ENCODE measurements around the gene GID8. TPM values are rescaled to one million over a fixed set of nuclear protein-coding genes. Genes with fewer than 3 reads are reported as not detected.
A peak's percentile ranks its signal among the peaks of the same experiment; 100 is the strongest.

GID8 gene
- total and polyA plus RNA-seq, 8 donors = 10.8 to 39.3 (median 15.5) TPM

GRCh38 chr20:62925420-62926228, 12.3 kb upstream of the GID8 start:
- DNase-seq = peak; percentile 45 to 69
- Histone ChIP-seq H3K9me3 (no peaks in the 10 kb centered on the region), H3K4me3 (peak overlapping the region; percentile 76 to 95 (median 93)), H3K27ac (peak overlapping the region; percentile 92 to 99 (median 98)), H3K4me1 (peaks cover 73 to 88% (median 83%) of the 10 kb centered on the region in 4 donors), H3K36me3 (no peaks in the 10 kb centered on the region), H3K27me3 (no peaks in the 10 kb centered on the region)
- WGBS, 5 donors = 0 to 1% (median 0%) methylated on average over 49 to 63 of the region's 63 CpGs
- intact Hi-C loops (cut with DNase I; ENCODE audit: low total_unique reads) = no loop called here
- TF ChIP-seq EP300 (IDR thresholded peaks at IDR 0.05) (no peak), POLR2AphosphoS5 (IDR thresholded peaks at IDR 0.05) (no peak), POLR2A (IDR thresholded peaks at IDR 0.05) (no peak)
- TF ChIP-seq, protein P1, sequence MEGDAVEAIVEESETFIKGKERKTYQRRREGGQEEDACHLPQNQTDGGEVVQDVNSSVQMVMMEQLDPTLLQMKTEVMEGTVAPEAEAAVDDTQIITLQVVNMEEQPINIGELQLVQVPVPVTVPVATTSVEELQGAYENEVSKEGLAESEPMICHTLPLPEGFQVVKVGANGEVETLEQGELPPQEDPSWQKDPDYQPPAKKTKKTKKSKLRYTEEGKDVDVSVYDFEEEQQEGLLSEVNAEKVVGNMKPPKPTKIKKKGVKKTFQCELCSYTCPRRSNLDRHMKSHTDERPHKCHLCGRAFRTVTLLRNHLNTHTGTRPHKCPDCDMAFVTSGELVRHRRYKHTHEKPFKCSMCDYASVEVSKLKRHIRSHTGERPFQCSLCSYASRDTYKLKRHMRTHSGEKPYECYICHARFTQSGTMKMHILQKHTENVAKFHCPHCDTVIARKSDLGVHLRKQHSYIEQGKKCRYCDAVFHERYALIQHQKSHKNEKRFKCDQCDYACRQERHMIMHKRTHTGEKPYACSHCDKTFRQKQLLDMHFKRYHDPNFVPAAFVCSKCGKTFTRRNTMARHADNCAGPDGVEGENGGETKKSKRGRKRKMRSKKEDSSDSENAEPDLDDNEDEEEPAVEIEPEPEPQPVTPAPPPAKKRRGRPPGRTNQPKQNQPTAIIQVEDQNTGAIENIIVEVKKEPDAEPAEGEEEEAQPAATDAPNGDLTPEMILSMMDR (IDR thresholded peaks at IDR 0.05) = no peak

DNA sequence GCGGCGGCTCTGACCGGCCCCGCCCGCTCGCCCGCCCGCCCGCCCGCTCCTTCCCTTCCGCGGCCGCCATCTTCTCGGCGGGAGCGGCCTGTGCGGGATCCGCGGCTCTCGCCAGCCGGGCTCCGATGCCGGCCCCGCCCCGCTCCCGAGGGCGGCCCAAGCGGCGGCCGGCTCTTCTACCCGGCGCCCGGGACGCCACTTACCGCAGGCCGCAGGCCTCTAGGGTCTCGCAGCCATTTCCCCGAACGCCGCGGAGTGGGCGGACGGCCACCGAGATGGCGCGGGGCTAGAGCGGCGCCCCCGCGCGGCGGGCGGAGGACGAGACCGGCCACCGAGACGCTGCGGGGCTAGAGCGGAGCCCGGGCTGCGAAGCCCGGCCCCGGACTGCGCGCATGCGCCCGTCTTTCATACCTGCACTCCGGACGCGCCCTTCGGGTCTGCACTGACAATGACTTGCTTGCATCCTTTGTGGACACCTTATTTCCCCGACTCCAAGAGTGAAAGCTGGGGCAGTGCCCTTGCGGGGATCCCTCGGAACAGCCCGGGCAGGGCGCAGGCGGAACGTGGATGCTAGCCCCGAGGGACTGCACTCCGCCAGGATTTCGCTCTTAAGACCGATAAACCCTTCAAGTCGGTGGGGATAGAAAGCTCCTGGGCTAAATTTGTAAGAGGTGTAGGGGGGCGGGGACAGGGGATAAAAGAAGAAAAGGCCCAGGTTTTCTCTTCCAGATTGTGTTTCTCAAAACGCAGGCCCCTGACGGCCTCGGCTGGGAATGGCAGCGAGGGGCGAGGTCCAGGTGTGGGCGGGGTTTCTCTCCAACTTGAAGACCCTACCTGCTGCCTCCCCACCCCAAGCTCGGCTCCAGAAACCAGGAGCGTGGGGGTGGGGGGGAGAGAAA, 11.5 kb upstream of the GID8 start, which contains the start of gene DIDO1:
DIDO1 (minus strand) TSS at position 277 of the 899 bp plus-strand sequence.
- intact Hi-C loops (cut with DNase I; ENCODE audit: low total_unique reads) = no loop called here
- H3K4me1 ChIP-seq = peaks cover 64 to 82% (median 76%) of the 10 kb centered on the region in 4 donors

GRCh38 chr20:62927128-62927705, 10.7 kb upstream of the GID8 start:
- H3K36me3 ChIP-seq = no peaks in the 10 kb centered on the region
- WGBS, 5 donors = 67 to 77% (median 70%) methylated on average over 12 of the region's 12 CpGs
- H3K27me3 ChIP-seq = no peaks in the 10 kb centered on the region
- TF ChIP-seq, protein P1 (IDR thresholded peaks at IDR 0.05) = no peak
- TF ChIP-seq POLR2A (IDR thresholded peaks at IDR 0.05) (no peak), POLR2AphosphoS5 (IDR thresholded peaks at IDR 0.05) (no peak), EP300 (IDR thresholded peaks at IDR 0.05) (no peak)
- H3K4me3 ChIP-seq = peak overlapping the region; percentile 76 to 95 (median 93)
- no peak for DNase-seq
- H3K9me3 ChIP-seq = no peaks in the 10 kb centered on the region
- intact Hi-C loops (cut with DNase I; ENCODE audit: low total_unique reads) = no loop called here
- peak overlapping the region; percentile 92 to 99 (median 98) for H3K27ac ChIP-seq
- H3K4me1 ChIP-seq = peaks cover 59 to 79% (median 71%) of the 10 kb centered on the region in 4 donors

More for the DNA sequence above, 11.5 kb upstream of the GID8 start, which contains the start of gene DIDO1:
- H3K27me3 ChIP-seq = no peaks in the 10 kb centered on the region
- WGBS, 5 donors = 1 to 4% (median 1%) methylated on average over 45 to 92 of the region's 92 CpGs
- peak within 1 kb of the TSS; percentile 92 to 99 (median 98) for H3K27ac ChIP-seq
- DNase-seq = peak; percentile 92 to 97
- TF ChIP-seq POLR2AphosphoS5 (IDR thresholded peaks at IDR 0.05) (peak; percentile 57 to 87 (median 82)), EP300 (IDR thresholded peaks at IDR 0.05) (no peak), POLR2A (IDR thresholded peaks at IDR 0.05) (peak in 1 of 4 donors; percentile 28)
- TF ChIP-seq, protein P1 (IDR thresholded peaks at IDR 0.05) = peak in 5 of 7 experiments; percentile 22 to 86 (median 84)
- no peaks in the 10 kb centered on the region for H3K36me3 ChIP-seq
- peak within 1 kb of the TSS; percentile 76 to 95 (median 93) for H3K4me3 ChIP-seq
- H3K9me3 ChIP-seq = no peaks in the 10 kb centered on the region
